NCI-H2107 treated with DMSO at 0.1 percent for 48 hours (cell line): ENCODE data around the gene PIGO.
A peak's percentile ranks its signal among the peaks of the same experiment; 100 is the strongest.

Experiments
- DNase-seq: peaks from one replicate; lab custom pipeline; 2025; ENCODE audit not compliant: unreplicated experiment; lab: John Stamatoyannopoulos, UW

The PIGO gene

DNA sequence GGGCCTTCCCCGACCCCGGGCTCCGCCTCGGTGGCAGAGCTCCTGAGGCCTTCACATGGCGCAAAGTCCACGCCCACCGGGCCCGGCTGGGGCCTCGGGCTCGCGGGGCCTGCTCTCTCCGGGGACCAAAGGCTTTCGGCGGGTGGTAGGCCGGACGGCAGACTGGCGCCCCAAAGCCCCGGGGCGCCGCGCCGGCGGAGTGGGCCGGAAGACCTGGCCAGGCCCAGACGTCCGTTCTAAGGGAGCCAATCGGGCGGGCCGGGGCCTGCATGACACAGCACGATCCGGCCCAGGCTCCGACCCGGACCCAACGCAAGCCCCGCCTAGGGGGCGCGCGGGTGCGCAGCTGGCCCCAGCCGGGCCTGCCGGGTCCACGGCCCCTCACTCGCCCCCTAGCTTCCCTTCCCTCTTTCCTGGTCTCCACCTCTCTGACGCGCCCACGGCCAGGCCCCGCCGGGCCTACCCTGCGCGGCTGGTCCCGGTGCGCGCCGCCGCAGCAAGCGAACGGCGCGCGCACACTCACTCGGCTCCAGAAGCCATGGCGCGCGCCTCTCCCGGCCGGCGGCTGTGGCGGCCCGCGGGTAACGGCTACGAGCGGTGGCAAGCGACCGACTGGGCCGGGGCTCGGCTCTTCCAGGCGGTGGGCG lies 24.5 kb downstream of the PIGO start:
- peak; percentile 17 for DNase-seq

DNA sequence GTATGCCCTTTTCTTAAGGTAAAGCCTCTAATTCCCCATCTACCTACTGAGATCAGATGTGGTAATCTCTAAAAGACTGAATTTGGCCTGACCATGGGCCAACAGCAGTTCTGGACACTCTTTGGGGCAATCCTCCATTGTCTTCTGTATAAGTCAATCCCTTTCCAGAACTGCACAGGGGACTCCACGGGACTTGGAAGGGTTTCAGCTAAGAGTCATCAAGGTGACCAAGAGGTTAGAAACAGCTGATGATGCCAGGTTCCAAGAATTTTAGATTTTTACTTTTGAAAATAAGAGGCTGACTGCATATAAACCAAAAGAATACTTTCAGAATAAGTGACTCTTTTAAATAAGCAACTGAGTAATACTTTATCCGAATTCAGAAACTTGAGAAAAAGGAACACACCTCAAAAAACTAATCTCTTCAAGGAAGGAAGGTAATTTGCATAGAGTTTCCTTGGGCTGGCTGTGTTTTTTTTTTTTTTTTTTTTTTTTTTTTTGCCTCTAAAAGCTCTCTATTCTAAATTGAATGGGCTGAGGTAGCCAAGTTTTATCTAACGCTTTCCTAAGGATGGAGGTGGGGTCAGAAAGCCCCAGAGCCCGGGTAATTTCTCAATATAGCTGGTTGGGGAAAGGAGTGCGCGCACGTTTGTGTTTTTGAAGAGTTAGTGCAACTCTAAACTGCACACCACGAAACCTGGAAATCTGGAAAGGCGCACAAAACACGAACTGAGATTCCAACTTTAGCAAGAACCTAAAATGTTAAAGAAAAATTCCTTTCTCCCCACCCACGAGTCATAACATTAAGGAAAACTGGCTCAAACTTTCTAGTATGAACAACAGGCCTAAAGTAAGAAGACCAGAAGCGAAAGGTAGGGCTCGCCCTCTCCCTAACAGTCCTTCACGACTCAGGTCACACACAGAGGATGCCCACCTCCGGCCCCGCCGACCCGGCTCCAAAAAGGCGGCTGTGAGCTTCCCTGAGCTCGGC lies 25.3 kb downstream of the PIGO start:
- DNase-seq, result no peak

DNA sequence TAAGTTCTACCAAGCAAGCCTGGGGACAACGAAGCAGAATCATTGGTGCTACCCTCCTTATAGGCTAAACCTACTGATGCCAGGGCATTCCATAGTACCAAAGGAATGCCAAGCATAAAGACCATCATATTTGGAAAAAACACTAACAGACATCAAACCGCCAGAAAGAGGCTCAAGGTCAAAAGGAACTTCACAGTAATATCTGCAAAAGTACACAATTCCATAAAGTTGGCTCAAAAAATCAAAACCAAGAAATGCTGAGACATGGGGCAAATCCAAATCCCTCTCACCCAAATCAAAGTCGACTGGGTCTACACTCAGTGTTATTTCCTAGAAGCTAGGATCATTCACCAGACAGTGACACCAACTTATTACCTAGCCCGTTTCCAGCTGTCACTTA lies 27.4 kb downstream of the PIGO start:
- DNase-seq, result no peak

DNA sequence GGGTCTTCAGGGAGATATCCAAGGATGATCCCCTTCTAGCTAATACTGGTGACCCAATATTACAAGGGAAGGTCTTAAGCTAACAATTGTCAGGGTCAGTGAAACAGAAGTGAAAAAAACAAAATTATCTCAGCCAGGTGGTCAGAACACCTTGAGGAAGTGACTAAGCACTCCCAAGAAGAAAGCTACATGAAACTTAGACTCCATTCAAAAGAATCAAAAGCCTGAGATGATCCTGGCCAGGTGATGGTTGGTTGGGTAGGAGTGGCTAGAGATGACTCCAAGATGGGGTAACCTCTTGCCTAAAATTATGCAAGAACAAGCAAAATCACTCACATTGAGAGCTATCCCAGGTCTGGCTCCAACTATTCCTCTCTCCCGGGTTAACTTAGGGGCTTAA lies 29.3 kb downstream of the PIGO start:
- DNase-seq, result no peak

DNA sequence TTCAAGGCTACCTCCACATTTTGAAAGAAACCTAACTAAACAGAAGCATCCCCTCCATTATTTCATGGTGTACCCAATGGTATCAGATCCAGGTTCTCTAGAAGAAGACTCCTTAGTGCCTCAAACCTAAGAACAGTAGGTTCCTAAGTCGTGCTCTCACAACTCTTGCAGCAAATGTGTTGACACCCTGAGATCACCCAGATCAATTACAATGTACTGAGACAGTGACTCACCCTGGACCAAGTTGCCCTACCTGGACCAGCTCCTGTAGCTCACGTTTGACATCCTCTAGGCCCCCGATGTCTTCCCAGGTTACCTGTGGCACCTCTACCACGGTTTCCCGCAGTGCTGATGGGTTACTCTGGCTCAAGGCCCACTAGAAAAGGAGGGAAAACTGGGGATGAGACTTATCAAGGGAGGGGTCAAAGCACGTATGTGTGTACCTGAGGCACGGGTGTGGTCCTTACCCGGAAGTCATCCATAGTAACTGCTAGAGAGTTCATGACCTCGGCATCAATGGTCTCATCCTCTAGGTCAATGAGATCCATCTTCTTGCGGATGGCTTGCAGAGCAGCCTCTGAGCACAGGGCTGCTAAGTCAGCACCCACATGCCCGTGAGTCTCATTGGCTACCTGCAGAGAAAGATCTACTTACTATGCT lies 35.7 kb downstream of the PIGO start:
- no peak for DNase-seq

DNA sequence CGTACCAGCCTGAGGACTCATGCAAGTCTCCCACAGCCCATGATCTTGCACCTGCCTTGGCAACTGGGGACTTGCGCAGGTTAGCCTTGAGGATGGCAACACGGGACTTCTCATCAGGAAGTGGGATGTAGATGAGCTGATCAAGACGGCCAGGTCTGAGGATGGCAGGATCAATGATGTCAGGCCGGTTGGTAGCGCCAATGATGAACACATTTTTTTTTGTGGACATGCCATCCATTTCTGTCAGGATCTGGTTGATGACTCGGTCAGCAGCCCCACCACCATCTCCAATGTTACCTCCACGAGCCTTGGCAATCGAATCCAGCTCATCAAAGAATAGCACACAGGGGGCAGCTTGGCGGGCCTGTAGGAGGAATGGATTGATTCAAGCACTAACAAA lies 37.0 kb downstream of the PIGO start:
- DNase-seq, result no peak

DNA sequence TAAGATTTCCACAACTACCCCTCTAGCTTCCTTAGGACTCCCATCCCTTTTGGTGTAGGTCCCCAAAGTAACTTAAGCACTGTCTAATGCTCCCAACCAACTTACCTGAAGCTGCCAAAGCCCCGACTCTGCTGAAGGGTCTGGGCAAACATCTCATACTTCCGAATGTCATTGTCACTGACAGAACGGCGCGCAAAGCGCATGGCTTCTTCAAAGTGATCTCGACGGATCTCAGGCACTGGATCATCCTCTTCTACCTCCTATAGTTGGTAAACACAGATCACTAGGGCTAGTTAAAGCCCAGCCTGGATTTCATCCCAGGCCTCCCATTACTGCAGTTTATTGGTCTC lies 39.1 kb downstream of the PIGO start:
- no peak for DNase-seq

DNA sequence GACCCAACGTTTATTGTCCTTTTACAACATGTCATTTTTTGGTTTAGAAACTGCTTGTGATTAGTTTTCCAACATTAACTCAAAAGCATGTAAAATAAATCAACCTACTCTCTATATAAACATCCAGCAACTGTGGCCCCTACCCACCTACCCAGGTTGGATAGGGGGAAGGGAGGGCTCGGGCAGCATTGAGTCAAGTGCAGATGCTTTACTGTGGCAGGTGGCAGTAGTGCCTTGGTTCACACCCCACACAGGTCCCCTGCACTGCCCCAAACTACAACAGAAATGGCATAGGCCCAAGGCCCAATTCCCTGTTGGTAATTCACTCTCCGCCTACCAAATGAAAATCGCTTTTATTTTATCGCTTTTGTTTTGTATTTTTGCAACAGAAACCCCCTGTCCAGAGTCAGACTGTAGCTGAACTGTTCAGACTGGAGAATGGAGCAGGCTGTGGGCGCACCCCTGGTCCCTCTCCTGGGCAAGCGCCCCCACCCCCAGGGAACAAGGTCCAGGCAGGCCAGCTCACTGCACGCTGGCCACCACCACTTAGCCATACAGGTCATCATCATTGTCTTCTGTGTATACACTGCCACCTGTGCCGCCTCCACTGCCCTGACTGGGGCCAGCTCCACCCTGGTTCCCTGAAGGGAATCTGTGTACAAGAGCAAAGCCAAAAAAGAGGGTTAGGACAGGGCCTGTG lies 39.7 kb downstream of the PIGO start:
- no peak for DNase-seq

DNA sequence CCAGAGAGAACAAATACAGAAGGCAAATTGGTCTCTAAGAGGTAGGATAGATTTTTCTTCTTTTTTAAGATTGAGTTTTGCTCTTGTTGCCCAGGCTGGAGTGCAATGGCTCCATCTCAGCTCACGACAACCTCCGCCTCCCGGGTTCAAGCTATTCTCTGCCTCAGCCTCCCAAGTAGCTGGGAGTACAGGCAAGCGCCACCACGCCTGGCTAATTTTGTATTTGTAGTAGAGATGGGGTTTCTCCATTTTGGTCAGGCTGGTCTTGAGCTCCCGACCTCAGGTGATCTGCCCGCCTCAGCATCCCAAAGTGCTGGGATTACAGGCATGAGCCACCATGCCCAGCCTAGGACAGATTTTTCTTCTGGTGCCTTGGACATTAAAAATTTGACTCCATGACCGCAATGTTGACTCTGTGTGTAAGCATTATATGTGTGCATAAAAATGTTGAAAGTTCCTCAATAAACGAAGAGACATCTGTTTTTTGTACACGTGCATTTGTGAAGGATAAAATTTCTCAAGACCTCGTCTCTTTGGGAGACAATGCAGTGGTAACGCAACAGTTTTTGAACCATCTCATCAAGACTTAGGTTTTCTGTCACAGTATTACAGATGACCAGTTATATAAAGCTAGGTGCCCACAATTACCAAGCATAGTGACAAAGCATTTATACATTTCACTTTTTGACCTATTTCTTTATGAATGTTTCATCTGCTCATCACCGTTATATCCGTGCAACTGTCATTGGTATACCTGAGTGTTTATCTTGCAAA lies 41.3 kb downstream of the PIGO start:
- DNase-seq, result no peak

DNA sequence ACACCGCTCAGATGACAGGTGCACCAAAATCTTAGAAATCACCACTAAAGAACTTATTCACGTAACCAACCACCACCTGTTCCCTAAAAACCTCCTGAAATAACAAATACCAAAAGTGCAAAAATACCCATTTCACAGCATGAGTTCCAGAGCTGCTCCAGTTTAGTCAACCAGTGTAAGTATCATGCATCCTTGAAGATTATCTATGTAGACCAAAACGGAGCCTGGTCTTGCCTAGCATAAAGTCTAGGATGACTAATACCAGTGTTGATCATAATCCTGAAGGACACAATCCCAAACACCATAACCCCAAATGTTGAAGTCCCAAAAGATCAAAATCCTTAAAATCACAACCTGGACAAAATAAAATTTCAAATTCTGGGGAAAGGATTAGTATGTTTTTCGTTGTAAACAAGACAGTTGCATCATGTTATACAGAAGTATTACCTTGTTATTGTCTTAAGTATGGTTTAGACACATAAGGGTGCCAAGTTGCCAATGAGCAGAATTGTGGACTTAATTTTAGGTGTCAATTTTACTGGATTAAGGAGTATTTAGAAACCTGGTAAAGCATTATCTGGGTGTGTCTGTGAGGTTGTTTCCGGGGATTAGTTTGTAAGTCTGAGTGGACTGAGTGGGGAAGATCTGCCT lies 42.1 kb downstream of the PIGO start:
- DNase-seq, result no peak

DNA sequence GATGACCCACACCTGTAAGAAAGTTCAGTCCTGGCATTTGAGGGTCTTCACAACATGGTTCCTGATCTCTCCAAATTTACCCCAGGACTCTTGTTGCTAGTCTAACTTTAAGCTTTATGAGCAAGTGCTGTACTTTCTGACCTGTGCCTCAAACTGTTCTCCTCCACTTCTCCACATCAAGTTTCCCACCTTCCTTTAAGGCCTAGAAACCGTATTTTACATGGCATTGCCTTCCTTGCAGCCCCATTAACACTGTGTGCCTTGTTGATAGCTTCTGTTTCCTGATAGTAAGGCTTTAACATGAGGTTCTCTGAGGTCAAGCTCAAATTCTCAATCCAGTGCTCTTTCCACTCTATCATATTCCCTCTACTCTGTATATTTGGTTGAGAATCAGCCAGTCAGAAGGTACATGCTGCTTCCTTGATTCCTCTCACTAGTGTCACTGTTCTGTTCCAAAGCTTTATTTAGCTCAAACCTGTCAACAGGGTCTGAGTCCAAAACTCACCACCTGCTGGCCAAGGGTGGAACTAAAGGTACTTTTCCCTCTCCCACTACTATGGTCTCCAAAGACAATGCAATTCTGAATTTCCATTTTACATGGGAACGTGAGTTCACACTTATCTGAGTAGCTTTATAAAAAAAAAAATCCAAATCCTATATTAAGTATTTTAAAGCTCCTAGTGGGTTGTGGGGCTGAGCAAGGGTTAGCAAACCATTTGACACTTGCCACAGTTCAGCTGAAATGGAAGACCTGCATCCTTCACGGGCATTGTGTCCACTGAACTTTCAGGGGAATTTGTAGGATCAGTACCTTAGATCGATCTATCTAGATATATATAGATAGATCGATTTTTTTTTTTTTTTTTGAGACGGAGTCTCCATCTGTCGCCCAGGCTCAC lies 45.1 kb downstream of the PIGO start:
- DNase-seq, result peak; percentile 4

DNA sequence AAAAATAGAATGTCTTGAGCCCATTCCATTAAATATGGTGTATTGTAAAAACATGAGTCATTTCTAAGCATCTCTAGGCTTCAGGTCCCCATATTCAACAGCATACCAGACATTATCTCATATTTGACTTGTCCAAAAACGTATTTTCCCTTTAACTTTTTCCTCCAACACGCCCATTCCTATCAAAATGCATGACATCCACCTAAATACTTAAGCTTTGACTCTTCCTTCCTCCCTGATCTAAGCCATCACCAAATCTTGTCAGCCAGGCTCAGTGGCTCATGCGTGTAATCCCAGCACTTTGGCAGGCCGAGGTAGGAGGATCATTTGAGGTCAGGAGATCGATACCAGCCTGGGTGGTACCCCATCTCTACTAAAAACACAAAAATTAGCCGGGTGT lies 47.9 kb downstream of the PIGO start:
- DNase-seq, result no peak

DNA sequence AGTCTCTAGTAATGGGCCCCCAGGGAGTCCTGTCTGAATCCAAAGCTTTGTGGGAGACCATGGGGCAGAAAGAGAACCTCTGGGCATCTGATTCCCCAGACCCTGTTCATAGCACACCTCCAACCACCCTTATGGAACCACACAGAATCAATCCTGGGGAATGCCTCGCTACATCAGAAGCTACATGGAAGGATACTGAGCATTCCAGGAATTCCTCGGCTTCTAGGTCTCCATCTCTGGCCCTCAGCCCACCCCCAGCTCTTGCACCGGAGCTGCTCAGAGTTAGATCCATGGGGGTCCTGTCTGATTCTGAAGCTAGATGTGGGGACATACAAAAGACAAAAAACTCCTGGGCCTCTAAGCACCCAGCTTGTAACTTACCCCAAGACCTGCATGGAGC lies 52.3 kb downstream of the PIGO start:
- DNase-seq, result no peak

DNA sequence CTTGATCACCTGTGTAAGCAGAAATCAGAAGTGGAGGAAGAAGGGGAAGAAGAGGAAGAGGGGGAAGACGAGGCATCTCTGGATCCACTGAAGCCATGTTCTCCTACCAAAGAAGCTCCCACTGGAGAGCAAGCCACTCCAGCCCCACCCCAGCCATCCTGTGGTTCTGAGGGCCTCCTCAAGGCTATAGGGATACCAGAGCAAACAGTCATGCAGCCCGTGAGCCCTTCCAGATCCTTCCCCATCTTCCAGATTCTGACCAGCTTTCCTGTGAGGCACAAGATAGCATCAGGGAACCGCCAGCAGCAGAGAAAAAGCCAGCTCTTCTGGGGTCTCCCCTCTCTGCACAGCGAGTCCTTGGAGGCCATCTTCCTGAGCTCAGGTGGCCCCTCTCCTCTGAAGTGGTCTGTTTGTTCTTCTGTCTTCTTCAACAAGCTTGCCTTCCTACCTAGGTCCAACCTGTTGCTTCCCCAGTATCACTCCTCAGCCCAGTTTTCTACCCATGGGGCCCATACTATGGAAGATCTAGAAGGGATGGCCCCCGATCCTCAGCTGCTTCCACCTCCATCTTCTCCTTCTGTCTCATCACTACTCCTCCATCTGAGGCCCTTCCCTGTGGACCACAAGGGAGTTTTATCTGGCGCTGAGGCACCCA lies 53.4 kb downstream of the PIGO start:
- DNase-seq, result no peak

DNA sequence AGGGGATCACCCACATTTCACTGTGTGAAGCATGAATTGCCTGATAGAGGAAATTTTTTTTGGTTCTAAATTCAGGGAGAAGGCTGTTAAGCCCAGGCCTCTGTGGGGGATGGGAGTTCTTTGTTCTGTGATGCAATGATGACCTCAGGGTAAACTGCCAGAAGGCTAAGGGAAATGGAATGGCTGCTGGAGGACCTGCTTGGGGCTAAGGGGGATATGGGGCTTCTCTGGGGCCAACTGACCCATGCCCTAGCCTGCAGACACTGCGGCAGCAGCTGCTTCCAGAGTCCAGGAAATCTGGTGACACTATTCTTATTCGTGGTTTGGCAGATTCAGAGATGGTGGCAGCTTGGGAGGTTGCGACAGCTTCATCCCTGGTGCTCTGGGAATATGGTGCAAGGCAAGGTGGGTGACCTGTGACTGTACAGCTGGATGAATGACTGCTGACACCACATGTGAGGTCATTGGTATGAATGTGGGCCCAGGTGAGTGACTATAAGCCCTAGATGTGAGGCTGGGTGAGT lies 54.2 kb downstream of the PIGO start:
- no peak for DNase-seq
